SK-MEL-5 (cell line): ENCODE data around the gene RXRA. TPM values are rescaled to one million over a fixed set of nuclear protein-coding genes. Genes with fewer than 3 reads are reported as not detected.

Source experiments
- DNase-seq: peaks from one replicate; pipeline ENCODE4 v3.0.0-alpha.2; 2016; ENCODE audit warnings: low read depth, low spot score
- in situ Hi-C: cut with HindIII; loops from 2 replicates; pipeline ENCODE4 v1.10.0; 2016; ENCODE audit warnings: low sequenced_read_pairs, high pct_unique_total_duplicates, low pct_unique_long_range_greater_than_20kb
- total RNA-seq: library from RNA; depleted of rRNA; stranded (reverse); fragments of >200 nt; shearing (Covaris generic); gene quantifications from 2 replicates; pipeline ENCODE4 v1.2.3, GENCODE V29; 2014

RXRA gene
- total RNA-seq, 1 experiment from 2014 or later, result 8.5 TPM

DNA sequence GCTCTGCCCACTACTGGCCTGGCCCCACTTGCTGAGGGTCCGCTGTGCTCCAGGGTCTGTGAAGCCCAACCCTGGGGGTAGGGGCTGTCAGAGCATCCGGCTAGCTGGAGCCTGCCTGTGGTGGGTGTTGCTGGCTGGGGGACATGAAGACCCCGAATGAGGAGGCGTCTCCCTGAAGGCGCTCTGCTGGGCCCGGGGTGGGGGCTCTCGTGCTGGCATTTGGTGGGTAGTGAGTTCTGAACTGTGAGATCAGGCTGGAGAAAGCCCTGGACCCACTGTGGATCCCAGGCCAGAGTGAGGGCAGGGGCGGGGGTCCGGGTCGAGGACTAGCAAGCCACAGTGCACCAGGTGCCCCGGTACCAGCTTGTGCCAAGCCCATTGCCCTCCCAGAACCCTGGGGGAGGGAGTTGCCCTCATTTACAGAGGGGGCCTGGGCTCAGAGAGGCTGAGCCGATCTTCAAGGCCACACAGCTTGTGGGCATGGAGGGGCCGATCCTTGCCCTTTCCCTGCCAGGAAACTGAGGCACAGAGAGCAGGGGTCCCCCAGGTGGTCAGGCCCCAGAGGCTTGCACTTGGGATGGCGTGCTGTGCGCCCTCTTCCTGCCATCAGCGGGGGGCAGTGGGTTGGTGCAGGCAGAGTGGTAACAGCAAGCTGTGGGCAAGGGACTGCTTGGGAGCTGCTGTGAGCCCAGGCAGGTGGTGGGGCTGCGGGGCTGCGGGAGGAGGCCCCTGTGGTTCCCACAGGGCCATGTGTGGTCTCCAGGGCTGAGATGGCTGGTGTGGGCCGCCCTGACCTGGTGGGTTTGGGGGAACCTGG is 15.9 kb downstream of the RXRA start:
- in situ Hi-C loops, result no loop called here
- no peak for DNase-seq

DNA sequence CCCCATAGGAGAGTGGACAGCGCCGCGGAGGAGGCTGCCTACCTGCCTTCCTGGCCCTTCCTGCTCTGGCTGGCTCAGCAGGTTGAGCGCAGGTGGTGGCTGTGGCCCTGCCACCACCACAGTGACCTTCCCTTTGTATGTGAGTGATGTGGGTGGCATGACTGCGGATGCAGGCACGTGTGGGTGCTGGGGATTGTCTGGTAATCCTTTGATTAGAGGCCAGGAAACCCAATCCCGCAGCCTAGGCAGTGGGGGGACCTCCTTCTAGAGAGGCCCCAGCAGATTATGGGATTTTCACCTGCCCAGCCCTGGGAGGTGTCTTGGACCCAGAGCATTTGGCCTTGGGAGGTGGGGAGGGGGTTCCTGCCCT is 16.5 kb downstream of the RXRA start:
- in situ Hi-C loops, result no loop called here

DNA sequence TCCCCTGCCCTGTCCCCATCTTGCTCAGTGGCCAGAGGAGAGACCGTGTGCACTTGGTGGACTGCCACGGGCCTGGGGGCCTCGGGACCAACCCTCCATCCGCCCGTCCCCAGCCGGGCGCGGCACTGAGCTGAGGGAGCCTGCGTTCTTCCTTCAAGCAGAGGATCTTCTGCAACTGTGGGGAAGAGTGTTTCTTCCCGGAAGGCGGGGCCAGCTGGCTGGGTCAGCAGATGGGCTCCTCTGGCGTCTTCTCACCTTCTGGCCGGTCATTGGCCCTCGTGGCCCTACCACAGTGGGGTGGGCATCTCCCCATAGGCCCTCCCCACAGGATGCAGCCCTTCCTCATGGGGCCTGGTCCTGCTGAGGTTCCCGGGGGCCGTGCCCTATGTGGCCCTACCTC is 17.4 kb downstream of the RXRA start:
- in situ Hi-C loops, result no loop called here
- DNase-seq, result no peak

More for the DNA sequence above, 16.5 kb downstream of the RXRA start:
- no peak for DNase-seq

- no peak for DNase-seq
- in situ Hi-C loops, result no loop called here
Observed at GRCh38 chr9:134344068-134344799, 18.0 kb downstream of the RXRA start.

DNA sequence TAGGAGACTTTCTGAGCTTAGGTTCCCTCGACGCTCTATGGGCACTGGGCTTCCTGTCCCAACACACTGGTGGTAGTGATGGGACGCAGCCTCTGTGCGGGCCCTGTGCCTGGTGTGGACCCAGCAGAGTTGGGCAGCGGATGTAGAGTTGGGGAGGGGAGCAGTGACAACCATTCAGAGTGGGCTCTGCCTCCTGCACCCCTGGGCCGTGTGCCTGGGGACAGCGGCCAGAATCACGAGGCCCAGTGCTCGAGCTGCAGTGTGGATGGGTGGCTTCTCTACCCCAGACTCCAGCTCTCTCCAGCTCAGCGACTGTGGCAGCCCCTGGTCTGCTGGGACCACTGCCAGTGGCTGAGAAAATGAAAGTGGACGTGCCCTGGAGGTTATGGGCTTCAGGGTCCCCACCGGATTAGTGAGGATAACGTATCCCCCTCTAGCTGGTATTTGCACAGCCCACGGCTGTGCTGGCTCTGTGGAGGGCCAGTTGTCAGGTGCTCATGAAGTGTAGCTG is 18.6 kb downstream of the RXRA start:
- DNase-seq, result no peak
- in situ Hi-C loops, result no loop called here

GRCh38 chr9:134345737-134346136 is 19.5 kb downstream of the RXRA start:
- in situ Hi-C loops, result no loop called here

GRCh38 chr9:134346151-134346550 is 19.9 kb downstream of the RXRA start:
- in situ Hi-C loops, result no loop called here
- no peak for DNase-seq

More at GRCh38 chr9:134345737-134346136, 19.5 kb downstream of the RXRA start:
- DNase-seq, result no peak

- DNase-seq, result no peak
- in situ Hi-C loops, result no loop called here
Observed at GRCh38 chr9:134346840-134347583, 20.8 kb downstream of the RXRA start.

GRCh38 chr9:134347996-134348395 is 21.7 kb downstream of the RXRA start:
- DNase-seq, result no peak
- in situ Hi-C loops, result no loop called here

DNA sequence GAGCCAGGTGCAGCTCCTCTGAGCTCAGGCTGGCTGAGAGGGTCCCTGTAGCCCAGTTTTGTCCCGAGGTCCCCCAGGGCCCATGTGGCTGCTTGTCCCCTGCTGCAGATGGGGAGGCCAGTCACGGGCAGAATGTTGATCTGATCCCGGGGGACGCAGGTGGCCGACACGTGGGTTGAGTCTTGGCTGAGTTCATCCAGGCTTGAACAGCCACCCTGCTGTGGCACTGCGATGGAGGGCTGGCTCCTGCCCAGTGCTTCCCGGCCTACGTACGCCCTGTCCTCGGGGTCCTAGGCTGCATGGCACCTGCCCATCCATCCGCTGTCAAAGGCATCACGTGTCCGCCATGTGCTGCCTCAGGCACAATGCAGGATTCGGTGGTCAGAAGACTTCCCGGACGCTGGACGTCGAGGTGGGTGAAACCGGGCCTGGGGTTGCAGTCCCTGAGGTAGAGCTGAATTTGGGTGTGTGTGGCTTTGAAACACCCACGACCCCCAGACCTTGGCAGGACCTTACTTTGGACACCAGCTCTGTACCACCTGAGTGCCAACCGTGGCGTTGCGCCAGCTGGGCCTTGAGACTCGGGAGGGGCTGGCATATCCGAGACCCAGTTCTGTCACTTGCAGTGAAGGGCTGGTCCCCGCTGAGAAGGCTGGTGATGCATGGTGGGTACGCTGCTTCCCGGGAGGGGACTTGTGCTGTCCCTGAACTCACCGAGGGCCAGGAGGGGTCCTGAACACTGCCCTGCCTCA is 22.3 kb downstream of the RXRA start:
- no peak for DNase-seq

DNA sequence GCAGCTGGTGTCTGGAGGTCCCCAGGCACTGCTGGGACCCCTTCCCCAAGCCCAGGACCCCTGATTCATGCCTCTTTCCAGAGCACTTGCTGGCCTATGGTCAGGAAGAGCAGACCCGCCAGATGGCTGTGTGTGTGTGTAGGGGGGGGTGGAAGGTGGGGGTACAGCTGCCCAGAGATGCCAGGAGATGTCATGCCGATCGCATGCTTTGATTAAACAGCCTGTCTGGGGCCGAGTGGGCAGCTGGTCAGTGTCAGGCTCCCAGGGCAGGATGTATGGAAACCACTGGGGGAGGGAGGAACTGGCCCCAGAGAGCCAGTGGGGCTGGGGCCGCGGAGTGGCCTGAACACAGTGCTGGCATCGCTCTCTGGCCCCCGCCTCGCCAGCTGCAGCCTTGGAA is 23.7 kb downstream of the RXRA start:
- in situ Hi-C loops, result no loop called here
- DNase-seq, result no peak

More for the DNA sequence above, 22.3 kb downstream of the RXRA start:
- in situ Hi-C loops, result no loop called here

DNA sequence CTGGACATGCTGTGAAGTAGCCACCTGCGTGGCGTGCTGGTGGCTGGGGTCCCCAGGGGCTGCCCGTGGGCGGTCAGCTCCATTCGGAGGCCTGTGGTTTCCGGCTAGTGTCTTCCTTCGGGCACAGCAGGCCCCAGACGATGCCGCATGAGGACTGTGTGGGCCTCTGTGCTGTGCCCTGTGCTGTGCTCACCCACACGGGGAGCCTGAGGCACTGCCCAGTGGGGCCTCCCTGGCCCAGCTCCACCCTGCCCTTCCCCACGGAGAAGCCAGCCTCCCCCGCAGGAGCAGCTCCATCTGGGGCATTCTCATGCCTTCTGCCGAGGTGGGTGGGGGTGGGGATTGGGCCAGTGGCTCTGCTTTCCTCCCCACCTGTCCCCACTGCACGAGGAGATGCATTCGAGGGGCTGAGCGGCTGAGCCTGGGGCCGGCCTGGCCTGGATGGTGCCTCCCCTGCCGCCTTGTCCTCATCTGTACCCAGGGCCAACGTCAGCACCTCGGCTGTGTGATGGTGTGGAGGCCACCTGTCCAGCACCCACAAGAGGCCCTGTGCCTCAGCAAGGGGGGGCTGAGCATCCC is 24.2 kb downstream of the RXRA start:
- in situ Hi-C loops, result no loop called here

DNA sequence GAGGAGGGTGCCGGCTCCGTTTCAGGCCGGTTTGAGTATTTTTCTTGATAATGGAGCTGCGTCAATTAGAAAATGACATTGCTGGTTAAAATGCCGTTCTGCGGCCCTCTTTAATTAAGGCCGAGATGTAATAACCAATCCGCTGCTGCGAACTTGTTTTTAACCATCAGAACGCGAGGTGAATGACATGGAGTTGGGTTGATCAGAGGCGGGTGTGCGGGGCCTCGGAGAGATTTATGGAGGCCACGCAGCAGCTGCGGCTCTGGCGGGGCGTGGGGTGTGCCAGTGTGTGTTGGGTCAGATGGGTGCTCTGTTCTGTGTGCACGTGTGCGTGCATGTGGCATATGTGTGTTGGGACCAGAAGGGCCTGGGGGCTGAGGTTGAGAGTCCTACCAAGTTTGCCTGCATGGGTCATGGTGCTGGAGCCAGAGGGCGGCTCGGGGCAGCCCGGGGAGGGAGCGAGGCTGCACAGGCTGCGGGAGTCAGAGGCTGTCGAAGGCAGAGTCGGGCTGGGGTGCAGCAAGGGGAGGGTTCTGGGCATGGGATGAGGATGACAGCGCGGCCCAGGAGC is 25.4 kb downstream of the RXRA start:
- DNase-seq, result no peak
- in situ Hi-C loops, result no loop called here

More for the DNA sequence above, 24.2 kb downstream of the RXRA start:
- no peak for DNase-seq

DNA sequence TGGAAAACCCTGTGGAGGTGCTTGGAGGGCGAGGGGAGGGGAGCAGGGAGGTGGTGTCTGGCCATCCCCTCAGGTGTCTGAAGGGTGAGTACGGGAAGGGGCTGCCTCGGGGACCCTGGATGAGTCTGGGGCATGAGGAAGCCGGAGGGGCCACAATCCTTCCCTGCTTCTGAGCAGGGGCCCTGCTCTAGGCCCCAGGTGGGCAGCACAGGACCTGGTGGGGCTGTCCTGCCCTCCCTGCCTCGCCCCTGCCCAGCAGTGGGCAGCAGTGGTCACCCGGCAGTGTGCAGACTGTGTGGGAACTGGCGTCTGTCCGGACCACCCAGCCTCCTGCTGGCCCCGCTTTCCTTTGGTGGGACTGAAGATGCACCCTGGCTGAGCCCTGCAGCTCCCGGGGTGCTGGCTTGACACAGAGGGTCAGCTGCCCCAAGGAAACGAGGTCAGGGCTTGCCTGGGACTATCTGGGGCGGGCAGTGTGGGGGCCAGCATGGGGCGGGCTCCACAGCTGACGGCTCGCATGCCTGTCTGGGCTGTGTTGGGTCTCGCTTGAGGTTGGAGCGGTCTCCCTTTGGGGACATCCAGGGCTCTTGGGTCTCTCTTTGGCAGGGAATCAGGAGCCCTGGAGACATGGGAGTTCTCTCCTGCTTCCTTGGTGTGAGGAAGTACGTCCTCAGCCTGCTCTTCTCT is 26.1 kb downstream of the RXRA start:
- DNase-seq, result no peak
- in situ Hi-C loops, result no loop called here

DNA sequence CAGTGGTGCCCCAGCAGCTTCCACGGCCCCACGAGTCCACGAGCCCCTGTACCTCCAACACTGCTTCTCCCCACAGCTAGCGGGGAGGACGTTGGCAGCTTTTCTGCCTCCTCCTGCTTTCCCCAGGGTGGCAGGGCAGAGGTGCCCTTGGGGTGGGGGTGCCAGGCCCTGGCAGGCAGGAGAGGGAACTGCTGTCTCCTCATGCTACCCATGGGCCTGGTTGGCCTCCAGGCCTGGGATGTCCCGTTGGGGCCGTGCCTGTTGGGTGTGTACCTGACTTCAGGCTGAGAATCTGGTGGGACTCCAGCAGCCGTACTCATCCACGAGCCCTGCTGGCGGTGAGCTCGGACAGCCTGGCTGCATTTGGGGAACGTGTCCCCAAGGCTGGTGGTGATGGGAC is 27.3 kb downstream of the RXRA start:
- DNase-seq, result no peak
- in situ Hi-C loops, result no loop called here

GRCh38 chr9:134355158-134355557 is 28.9 kb downstream of the RXRA start:
- no peak for DNase-seq
- in situ Hi-C loops, result no loop called here
